Measurements from ENCODE around the gene KRTAP10-4.
"Not testable (repeated sequence)": the region's sequence is repeated elsewhere in the genome, so short reads cannot be mapped to it uniquely, and the experiment has no call there.

Gene KRTAP10-4

DNA sequence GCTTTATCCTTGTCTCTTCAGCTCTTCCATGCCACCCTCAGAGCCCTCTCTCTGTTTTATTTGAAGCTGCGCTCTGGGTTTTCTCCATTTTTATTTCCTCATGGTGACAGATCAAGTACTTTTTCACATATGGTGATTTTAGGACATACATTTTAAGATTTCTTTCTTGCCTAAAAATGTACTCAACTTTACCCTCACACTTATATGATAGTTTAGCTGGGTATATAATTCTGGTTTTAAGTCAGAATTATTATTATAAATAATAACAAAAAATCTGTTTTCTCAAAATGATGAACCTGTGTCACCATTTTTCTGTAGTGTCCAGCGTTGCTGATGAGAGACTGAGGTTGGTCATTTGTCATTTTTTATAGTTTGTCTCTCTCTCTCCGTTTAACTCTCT lies 7.6 kb downstream of the KRTAP10-4 start:
- DNase-seq = no peak

DNA sequence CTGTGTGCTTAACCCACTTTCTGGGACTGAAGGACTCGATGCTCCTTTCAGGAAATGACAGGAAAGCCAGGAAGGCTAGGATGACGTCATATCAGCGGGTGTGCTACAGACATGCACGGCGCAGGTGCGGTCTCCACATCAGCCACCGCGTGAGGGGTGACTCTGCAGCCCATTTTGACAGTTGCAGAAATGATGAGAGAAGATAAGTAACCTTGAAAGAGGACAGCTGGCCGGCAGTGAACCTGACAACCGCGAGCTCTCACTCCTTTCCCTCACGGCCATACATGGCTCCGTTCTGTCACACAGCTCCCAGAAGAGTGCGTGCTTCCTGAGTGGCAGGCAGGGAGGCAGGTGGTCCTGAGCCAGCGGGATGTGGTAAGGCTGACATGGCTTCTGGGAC lies 8.5 kb downstream of the KRTAP10-4 start:
- DNase-seq = no peak

DNA sequence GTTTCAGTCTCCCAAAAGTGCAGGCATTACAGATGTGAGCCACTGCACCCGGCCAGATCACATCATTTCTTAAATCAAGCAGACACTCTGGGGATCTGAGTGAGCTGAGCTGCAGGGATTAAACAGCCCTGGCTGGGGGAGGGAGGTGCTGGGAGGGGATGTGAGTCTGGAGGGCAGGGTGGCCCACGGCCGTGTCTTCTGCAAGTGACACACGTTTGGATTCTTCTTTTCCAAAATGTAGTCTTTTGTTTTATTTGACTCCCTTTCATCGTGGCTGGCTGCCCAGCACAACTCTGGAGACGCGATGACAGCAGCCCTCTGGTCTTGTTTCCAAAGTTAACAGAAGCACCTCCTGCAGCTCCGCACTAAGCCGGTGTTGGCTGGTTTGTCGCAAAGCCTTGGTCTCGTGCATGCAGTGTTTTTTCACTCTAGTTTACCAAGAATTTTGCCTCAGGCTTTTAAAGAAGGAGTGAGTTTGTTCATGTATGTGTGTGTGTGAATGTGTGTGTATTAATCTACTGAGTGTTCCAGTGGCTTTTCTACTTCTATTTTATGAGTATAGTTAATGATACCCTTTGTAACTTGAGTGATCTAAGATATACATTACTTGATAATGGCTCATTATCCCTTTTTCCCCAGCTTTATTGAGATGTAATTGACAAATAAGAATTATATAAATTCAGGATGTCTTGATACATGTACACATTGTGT lies 9.7 kb downstream of the KRTAP10-4 start:
- DNase-seq = no peak

DNA sequence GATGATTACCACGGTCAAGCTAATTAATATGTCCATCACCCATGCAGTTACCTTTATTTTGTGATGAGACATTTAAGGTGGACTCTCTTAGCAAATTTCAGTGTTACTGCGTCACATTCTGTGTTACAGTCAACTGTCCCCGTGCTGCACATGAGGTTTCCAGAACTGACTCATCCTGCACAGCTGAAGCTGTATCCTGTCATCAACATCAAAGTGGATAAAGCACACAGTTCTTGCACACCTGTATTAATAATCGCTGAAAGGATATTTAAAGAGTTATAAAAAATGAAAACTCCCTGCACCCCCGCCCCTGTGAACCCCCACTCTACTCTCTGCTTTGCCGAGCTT lies 10.2 kb downstream of the KRTAP10-4 start:
- DNase-seq = no peak

DNA sequence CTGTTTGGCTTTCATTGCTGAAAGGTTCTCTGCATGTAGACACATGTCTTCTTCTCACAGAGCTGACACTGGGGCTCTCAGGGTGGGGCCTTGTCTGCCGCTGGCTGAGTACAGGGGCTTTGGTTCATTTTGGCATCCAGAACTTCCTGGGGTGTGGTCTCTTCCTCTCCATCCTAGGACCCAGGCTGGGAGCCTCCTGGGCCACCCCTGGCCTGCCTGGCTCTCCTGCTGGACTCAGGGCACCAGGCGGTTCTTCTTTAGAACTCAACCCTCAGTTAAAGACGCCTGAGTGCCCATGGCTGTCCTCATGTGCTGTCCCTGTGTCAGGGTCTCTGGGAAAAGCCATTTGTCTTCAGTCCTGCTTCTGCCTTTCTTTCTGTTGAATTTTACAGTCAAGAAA lies 12.4 kb downstream of the KRTAP10-4 start:
- no peak for DNase-seq

DNA sequence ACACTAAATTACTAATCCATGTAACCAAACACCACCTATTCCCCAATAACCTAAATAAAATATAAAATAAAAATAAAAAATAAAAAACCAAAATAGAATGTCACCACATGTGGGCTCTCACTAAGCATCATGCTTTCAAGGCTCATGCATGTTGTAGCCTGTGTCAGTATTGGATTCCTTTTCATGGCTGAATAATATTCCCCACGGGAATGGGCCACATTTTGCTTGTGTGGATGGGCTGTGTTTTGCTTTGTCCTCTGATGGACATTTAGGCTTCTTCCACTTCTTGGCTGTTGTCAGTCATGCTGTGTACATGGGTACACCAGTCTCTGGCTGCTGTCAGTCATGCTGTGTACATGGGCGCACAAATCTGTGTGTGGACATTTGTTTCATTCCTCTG lies 15.6 kb downstream of the KRTAP10-4 start:
- no peak for DNase-seq

DNA sequence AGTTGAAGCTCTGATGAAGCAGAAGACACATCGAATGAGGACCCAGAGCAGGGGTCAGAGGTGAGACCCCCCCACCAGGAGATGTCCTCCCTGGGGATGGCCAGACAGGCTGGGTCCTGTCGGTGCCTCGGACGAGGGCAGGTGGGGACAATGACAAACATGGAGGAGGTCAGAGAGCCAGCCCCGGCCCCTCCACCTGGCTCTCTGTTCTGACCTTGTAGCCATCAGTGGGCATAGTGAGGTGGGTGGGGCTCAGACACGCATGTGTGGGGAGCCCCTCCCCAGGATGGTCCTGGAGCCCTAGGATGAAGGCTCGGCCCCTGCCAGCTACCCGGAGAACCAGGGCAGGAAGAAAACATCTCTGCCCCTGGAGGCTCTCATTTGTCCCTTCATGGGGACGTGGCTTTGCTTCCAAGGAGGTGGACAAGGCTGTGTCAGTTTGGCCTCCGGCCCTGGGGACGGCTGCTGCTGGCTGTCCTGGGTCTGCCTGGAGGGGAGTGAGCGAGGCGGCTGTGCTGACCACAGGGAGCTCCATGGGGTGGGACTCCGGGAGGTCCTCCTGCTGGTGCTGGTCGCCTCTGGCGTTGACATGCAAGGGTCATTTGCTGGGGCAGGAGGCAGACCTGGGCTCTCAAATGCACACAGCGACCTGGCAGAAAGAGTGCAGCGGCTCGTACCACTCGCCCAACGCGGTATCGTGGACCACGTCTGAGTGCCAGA lies 16.2 kb downstream of the KRTAP10-4 start:
- no peak for DNase-seq

DNA sequence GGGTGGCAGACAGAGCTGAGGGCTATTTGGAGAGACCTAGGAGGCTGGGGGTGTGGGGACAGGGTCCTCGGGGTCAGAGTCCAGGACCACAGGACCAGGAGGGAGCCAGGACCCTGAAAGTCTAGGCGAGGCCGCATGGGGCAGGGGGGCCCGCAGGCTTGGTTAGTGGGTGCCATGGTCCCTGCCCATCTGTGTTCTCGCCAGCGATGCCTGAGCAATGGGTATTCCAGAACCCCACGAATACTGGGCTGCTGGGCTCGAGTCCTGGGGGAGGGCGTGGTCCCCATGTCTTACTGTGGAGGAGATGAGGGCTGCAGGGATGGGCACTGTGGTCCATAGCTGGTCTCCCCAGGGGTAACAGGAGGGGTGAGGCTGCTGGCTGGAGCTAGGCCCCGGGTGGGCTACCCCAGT lies 16.8 kb downstream of the KRTAP10-4 start:
- no peak for DNase-seq

DNA sequence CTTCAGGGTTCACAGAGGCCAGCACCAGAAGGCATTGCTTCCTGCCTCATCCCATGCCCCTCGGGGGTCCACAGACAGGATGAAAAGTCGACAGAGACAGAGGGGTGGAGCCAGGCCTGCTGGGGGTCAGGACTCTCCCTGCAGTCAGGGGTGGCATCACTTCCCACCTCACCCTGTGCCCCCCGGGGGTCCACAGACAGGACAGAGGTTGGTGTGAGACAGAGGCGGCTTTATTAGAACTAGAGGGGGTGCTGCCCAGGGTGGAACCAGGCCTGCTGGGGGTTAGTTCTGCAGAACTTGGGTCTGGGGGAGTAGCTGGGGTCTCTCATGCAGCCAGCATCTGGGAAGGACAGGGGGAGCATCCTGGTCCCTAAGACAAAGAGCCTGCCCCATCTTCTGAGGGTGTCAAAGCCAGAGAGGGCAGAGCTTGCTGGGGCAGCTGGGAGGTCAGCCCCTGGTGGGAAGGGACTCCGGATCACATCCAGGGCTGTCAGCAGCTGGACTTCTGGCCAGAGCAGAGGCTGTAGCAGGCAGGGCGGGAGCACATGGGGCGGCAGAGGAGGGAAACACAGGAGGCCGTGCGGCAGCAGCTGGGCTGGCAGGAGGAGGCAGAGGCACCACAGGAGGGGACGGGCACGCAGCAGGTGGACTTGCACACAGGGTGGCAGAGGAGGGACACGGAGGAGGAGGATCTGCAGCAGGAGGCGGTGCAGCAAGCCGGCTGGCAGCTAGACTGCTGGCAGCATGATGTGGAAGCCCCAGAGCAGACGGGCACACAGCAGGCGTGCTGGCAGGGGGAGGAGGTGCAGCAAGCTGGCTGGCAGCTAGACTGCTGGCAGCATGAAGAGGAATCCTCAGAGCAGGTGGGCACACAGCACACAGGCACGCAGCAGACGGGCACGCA lies 17.6 kb downstream of the KRTAP10-4 start:
- DNase-seq = not testable (repeated sequence)

DNA sequence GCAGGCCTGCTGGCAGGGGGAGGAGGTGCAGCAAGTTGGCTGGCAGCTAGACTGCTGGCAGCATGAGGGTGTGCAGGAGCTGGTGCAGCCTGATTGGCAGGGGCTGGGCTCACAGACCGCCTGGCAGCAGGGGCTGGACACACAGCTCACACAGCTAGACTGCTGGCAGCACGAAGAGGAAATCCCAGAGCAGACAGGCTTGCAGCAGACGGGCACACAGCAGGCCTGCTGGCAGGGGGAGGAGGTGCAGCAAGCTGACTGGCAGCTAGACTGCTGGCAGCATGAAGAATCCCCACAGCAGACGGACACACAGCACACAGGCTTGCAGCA lies 18.2 kb downstream of the KRTAP10-4 start:
- not testable (repeated sequence) for DNase-seq

DNA sequence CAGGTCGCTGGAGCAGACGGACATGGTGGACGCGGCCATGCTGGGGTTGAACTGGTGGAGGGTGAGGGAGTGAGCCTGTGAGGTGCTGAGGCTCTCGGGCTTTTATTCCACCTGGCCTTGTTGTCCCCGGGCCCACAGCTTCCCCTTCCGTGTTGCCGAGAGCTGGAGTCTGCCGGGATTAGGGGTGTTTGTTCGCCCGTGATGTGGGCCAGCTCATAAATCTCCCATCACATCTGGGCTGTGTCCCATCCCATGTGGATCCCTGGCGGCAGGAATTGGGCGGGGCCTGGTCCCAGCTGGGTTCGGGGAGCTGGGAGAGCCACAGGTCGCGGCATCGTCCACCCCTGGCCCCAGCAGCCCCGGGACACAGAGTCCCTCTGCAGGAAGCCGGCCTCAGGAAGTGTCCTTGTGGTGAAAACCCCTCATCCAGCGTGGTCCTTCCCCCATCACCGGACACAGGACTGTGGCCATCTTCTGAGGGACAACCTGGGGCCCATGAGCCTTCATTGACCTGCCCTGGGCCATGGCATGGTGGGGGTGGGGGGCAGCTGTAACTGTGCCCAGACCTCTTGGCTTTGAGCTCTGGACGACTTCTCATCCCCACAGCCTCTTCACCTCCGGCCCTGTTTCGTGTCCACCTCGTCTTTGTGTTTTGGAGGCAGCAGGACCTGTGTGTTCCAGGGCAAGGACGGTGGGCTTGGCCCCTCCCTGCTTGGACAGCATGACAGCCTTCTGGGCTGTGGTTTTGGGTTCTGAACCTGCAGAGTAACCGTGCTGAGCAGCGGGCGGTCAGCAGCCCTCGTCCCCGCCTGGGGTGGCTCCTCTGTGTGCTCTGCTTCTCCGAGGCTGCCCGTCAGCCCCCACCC lies 19.1 kb downstream of the KRTAP10-4 start, which contains the start of gene KRTAP10-6:
Gene KRTAP10-6, minus strand, starts transcription at position 60 of the 866 bp plus-strand sequence. Its CDS starts 21 bp downstream, at position 39.
- no peak for DNase-seq

DNA sequence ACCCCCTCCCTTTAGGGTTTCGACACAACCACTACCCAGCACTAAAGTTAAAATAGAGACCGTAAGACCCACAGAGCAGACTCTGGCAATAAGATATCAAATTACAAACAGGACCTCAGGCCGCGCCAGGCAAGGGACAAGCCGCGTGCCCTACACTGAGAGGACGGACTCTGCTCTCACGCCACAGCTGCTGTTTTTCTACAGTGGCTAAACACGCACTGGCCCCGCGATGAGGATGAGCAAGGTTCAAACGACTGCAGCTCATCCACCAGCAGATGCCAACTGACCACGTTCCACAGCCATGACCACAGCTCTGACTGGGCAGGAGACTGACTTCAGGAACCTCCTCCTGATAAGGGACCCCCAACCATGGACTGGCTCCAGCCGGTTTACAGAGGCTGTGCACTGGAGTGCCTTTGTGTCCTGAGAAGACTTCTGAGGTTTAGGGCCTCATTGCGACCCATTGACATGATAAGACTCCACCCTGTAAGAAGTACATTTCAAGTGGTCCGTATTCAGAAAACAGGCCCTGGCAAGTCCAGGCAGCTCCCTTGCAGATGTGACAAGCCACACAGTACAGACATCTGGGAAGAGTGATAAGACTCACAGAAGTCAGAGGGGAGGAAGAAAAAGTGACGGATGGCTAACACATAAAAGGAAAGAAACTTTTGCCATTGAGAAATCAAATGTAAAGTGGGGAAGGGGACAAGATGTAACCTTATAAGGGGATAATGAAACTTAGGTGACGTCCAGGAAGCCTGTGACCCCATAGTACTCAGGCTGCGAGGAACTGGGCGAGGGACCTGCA lies 20.3 kb downstream of the KRTAP10-4 start:
- DNase-seq = no peak

DNA sequence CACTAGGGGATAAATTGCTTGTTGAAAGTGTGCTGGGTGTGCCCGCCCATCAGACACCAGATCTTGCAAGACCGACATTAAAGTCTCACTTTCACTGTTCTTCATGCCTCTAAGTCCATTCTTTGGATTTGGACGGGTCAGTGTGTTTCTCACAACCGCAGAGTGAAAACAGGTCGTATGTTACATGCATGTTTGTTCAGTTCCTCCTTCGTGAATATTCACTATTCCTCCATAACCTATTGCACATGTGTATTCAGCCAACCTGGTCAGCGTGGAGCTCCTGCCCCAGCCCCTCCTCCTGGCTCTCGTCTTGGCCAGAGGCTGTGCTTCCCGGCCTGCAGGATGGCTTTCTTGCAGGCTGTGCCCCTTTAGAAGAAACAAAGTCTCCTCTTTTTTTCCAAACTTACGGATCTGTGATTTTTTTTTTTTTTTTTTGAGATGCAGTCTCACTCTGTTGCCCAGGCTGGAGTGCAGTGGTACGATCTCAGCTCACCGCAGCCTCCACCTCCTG lies 20.9 kb downstream of the KRTAP10-4 start:
- DNase-seq = no peak

DNA sequence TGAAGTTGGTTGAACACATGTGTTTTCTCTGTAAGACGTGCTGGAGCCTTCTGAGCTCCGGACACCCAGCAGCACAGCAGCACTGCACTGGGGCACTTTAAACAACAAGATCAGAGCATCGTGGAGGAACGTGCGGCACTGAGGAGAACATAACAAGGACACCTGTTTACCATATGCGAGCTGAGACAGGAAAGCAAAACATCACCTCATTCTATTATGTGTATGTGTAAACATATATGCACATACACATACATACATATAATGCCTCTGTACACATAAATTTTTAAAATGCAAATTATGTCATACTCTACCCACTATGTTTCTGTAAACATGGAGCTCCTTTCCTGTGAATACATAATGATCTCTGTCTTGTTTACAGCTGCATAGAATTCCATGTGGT lies 22.0 kb downstream of the KRTAP10-4 start:
- no peak for DNase-seq

DNA sequence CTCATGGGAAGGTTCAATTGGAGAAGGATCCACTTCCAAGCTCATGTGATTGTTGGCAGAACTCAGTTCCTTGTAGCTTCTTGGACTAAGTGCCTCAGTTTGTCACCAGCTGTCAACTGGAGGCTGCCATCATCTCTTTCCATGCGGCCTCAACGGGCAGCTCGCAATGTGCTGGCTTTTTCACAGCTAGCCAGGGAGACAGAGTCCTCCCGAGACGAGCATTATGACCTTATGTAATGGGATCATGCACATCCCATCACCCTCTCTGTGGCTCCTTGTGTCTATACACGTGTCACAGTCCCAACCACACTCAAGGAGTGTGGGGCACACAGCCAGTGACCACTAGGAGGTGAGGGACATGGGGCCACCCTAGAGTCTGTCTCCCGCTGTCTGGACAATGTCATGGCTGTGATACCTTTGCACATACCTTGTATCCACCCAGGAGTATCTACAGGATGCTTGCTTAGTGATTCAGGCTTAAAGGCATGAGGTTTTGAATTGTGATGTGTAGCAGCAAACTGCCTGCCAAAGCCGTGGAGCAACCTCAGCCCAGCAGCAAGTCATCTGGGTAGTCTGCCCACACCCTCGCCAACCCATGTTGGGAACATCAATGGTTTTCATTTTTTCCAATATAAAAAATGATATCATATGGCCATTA lies 22.7 kb downstream of the KRTAP10-4 start:
- no peak for DNase-seq

DNA sequence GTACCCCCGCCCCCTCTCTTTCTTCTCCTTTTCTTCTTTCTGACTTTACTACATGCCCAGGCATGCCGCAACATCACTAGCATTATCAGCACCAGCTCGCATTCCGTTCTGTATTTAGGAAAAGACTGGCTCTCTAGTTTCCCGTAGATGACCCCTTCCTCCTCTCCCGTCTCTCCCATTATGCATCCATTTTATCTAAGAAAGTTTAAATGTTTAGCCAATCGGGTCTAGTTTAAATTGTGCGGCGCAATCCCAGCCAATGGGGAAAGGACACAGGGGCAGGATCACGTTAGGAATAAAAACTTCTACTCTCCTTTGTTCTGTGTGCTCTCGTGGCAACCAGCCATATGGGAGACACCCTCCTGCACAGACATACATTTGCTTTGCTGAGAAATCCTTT lies 24.5 kb downstream of the KRTAP10-4 start:
- no peak for DNase-seq

DNA sequence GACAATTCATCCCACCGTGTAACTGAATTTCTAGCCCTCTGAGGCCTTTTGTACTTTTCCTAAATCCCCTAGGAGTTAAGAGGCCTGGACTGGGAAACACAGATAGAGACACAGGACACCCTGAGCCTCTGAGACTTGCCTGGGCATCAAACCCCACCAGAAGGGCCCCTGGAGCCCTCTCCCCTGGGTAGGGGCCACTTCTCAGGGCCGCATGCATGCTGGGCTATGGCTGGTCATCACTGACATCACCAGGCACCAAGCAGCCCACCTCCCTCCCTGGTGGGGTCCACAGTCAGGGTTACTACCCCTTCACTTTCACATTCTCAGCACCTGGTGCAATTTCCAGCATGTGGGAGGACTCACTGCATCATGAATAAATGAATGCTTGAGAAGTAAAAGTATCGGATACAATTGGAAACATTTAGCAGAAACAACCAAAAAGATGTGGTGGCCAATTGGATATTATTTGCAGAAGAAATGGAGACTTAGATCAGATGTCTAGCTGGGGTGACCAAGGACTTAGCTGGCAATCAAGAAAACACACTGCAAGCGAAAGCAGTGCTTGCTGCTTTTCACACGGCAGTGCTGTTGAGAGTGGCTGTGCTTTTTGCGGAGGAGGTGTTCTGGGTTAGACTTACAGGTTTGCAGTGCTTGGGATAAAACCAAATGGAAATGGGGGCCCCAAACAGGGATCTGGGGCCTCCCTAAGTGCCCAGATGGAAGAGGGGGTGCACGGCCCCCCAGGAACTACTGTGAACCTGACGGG lies 25.9 kb downstream of the KRTAP10-4 start:
- DNase-seq = no peak

DNA sequence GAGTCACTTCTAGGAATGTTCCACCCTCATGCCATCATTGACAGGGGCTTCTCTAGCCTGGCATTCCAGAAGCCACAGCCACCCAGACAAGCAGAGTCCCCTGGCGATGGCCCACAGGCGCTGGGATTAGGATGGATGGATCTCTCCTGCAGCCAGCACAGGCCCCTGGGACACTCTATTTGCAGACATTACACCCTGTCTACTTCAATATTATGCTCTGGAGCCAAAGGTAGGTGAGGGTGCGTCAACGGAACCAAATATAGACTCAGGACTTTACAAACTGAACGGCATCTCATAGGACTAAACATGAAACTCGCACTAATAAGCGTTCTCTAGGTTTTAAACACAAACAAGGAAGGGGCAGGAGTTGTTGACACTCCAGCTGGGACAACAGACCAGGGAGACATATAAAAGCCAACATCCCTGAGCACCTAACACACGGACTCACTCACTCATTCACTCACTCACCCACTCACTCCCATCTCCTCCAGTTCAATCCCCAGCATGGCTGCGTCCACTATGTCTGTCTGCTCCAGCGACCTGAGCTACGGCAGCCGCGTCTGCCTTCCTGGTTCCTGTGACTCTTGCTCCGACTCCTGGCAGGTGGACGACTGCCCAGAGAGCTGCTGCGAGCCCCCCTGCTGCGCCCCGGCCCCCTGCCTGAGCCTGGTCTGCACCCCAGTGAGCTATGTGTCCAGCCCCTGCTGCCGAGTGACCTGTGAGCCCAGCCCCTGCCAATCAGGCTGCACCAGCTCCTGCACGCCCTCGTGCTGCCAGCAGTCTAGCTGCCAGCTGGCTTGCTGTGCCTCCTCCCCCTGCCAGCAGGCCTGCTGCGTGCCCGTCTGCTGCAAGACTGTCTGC lies 26.8 kb downstream of the KRTAP10-4 start, which contains the start of gene KRTAP10-7:
Gene KRTAP10-7, plus strand, starts transcription at position 480 of the 861 bp plus-strand sequence. Its CDS starts 25 bp downstream, at position 505.
- not testable (repeated sequence) for DNase-seq

DNA sequence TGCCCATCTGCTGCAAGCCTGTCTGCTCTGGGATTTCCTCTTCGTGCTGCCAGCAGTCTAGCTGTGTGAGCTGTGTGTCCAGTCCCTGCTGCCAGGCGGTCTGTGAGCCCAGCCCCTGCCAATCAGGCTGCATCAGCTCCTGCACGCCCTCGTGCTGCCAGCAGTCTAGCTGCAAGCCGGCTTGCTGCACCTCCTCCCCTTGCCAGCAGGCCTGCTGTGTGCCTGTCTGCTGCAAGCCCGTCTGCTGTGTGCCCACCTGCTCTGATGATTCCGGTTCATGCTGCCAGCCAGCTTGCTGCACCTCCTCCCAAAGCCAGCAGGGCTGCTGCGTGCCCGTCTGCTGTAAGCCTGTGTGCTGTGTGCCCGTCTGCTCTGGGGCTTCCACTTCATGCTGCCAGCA lies 27.6 kb downstream of the KRTAP10-4 start:
- not testable (repeated sequence) for DNase-seq

All from cortex of kidney (tissue), 1 donor.